Non-pigmented ciliary epithelial cell (primary cell): Measurements from ENCODE around the gene OLIG3.

Experiments
- DNase-seq: peaks from one replicate; pipeline ENCODE4 v3.0.0-alpha.2; 2010; ENCODE audit warnings: low read depth

The OLIG3 gene

DNA sequence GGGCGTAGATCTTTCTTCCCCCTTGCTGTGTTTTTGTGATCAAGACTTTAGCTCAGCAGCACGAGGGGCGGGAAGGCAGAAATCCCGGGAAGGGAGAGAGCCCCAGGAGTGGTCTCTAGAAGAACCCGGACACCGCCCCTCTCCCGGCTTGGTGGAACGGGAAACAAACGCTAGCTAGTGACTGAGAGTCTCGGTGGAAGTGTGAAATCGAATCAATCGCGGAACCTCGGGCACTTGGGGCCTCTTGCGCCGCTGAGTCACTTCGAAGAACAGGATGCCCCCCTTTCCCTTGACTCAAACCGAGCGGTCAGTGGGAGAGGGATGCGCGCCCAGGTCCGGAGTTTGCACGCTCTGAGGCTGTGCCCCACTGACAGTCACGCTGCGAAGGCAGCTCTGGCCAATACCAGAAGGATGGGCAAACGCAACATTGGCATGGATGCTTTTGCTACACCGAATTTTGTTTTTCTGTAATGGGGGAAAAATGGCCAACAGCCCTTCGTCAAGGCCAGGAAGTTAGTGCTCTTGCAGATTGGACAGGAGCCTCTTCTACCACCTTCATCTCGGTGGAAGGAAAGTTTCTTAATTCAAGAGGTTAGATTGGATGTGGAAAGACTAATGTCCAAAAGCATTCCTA lies 1.6 kb upstream of the OLIG3 start:
- DNase-seq = no peak

DNA sequence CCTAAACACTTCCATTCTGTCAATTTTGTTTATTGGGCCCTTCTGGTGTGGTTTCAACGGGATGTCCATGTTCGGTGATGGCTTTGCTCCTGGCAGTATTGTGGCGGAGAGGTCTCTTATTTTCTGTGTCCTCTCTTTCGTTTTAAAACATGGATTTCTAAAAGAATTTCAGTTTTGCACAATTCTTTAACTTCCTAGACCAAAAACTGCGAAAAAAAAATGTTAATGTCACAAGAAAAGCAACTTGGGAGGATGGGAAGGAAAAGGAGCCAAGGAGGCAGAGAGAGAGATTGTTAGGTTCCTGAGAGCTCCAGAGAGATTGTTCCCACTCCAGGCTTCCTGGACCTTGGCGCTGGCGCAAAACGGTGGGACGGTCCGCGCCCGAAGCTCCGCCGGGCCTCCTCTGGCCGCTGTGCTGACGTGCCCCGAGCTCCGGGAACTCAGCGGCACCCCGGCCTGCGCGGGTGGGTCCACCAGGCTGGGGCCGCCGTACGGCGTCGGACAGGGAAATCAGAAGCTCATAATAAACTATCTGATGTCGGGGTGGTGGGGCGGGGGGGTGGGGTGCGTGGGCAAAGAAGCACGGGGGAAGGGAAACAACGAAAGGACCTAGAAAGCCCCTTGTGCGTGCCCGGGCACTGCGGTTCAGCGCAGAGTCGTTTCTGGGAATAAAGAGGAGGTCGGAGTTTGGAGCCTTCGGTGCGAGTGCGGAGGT lies 951 bp upstream of the OLIG3 start:
- DNase-seq = no peak

DNA sequence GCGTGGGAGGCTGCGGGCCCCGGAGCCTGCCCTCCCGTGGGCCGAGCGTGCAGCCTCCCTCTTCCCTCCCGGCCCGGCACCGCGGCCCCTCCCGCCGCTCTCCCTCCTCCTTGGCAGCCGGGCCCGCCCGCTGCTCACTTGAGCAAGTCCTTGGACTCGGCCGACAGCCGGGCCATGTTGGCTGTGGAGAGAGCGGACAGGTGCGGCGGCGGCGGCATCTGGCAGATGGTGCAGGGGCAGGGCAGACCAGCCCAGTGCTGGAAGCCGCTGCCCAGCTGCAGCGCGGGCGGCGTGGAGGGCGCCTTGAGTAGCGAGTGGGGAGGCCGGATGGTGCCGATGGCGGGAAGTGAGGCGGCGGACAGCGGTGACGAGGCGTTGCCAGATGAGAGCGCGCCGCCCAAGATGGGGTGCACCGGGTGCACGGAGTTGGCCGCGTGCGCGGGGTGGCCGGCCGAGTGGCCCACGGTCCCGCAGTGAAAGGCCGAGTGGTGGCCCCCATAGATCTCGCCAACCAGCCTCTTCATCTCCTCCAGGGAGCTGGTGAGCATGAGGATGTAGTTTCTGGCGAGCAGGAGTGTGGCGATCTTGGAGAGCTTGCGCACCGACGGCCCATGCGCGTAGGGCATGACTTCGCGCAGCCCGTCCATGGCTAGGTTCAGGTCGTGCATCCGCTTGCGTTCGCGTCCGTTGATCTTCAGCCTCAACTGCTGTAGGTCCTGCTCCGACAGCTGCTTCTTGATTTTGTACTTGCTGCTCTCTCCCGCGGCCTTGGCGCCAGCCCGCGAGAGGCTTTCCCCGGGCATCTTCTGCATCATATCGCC lies 766 bp downstream of the OLIG3 start:
- DNase-seq = no peak

DNA sequence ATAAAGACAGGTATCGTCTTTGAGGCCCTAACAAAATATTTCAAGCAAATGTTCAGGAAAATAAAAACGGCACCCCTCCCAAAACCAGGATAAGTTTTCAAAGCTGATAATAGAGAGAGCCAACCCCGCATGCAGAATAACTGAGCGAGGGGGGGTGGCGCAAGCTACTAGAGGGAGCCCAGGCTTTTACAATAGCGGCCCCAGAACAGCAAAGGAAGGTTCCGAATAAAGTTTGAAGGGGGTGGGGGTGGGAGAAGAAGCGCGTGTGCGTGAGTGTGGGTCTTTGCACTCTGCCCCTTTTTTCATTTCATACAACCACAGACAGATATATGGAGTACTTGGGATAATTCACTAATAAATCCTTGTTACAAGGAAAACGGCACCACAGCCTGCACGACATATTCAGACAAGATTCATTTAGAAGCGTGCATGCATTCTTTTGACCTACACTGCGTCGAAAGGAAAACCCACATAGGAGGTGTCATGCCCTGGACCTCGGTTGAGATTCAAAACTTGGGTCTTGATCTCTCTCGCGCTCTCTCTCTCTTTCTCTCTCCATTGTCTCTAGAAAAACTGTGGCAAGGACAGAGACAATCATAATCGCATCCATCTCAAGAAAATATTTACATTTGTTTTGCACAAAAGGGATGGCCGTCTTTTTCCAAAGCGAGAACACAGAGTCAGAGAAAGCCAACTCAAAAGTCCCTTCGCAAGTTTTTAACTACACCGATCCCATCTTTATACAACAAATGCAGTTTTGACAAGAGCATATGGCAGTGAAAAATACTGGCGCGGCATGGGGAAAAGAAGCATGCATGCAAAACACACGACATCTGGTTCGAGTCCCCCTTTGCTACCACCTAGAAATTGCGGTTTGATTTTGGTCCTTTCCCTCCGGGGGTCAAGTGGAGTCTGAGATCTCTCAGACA lies 1.6 kb downstream of the OLIG3 start:
- no peak for DNase-seq

DNA sequence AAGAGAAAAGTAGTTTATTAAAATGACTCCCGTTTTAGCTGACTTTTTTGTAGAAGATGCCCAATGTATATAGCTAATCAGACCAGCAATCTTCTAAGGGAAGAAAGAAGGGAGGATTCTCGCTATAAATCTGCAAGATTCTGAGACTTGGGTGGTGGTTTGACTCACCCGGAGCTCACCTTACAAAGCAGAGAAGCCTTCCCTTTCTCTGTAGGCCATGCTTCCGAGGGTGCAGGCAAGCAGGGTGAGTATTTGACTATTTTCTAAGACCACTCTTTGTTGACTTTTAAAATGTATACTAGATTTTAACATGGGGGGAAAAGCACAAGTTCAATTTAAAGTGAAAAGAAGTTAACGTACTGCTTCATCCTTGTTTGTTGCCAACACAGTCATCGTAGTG lies 2.7 kb downstream of the OLIG3 start:
- no peak for DNase-seq

DNA sequence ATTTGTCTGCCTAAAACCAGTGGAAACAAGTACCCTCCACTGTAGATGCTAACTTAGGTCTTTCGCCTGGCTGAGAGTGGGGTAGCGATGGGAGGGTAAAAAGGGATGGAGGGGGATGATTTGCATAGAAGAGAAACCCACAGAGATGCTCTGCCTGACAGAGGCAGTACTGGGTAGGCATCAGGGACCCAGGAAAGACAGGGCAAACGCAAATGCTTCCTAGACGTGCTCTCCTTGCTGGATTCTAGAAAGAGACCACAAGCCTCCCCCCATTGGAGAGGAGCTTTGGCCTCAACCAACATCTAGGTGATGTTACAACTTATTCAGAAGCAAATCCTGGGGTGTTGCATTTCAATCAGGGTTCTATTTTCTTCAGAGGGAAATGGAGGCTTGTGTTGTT lies 3.2 kb downstream of the OLIG3 start:
- no peak for DNase-seq

DNA sequence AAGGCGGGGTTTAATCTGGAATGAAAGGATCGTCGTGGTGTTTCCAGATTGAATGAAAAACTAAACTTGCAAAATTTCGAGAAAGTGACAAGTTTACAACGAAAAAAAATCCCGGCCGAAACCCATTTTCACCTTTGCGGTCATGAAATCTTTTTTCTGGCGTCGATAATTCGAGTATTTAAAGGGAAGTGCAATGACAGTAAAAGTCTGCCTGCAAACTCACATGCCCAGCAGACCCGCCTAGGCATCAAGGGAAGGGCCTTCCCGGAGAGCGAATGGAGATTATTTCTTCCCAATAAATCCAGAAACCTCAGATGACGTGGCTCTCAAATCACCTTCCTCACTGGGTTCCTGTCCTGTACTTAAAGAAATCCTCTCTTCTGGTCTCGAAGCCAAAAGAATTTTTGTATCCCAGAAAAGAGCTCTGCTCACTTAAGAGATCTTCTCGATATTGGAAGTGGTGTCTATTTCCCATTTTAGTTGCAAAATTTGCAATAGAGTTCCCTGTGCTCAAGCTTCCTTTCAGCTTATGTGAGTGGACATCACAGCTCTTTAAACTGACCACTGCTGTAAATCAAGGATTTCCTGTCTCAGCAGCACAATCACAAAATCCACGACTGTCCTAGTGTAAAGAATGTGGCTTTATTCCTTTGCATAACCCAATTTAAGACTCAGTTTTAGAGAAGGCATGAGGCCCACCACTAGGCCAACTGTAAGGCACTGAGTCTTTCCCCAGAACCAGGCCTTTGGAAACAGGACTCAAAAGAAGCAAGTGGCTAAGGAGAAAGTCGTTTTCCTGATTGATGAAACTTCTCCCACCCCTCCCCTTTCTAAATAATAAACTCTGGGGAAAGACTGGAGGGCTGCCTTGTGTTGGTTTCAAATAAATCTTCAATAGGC lies 3.9 kb downstream of the OLIG3 start:
- no peak for DNase-seq

DNA sequence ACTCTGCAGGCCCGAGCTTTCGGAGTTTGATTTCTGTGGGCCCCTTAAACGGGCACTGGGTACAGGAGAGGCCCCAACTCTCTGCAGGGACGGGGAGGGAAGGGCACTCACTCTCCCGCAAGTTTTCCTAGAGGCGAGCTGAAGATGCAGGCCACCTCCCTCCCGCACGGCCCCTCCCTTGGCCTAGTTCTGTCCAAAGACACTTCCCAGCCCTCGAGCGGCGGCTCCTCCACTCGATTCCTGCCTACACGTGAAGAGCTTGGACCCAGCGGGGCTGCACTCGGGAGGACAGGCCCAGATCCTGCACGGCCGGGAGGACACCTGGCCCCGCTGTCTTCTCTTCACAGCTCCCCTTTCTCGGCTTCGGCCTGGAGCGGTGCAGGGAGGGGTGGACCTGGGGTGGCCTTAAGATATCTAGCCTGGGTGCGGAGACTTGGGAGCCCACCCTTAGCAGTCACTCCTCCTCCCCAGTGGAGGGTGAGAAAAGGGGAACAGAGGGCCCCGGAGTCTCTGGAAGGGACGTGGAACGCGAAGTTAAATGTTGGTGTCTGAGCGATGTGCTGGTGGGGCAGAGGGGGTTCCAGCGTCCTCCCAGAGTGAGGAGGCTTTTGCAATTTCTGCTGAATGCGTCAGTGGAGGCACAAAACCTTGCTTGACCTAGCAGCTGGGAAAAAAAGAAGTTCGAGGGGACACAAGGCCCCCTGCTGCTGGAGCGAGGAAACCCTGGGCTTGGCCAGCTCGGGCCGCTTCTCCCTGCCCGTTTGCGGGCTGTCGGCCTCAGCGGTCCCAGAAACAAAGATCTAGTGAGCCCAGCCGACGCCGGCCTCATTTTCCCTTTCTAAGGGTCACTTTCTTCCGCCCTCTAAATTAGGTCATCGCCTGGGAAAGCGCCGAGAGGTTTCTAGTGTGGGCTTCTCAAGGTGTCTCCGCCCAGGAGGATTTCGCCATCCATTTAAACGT lies 4.9 kb downstream of the OLIG3 start:
- DNase-seq = no peak

DNA sequence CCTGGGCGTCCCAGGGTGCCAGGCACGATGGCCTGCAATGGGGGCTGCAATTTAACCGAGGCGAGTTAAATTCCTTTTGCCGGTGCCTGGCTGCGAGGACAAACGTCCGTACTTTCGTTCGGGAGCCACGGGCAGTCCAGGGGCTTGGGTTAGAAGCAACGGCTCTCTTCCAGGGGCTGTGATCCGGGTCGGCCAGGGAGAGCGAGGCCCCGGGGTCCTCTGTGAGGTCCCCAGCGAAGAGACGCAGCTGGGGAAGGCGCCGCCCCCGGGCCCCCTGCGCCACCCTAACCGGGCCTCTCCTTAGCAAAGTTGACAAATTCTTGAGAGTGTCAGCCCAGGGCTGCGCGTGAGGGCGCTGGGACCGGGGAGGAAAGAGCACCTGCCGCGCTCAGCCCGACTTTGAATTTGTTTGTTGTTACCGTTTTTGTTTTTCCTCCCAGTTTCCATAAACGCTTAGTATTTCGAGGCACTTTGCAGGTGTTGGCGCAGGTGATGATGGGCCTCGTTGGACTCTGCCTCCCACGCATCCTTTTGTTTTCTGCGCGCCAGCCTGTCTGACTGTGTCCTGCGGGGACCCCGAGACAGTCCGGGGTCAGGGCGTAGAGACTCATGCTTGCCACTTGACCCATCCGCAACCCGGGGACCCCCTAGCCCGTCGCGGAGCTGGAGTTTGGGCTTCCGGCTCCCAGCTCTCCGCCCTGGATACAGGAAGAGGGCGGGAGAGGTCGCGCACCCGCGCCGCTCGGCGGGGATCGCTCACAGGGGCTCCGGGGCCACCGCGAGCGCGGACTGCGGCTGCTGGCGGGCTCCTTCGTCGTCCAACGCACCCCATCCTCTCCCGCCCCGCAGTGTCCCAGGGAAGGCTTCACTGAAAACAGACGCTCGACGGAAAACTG lies 5.8 kb downstream of the OLIG3 start:
- no peak for DNase-seq

DNA sequence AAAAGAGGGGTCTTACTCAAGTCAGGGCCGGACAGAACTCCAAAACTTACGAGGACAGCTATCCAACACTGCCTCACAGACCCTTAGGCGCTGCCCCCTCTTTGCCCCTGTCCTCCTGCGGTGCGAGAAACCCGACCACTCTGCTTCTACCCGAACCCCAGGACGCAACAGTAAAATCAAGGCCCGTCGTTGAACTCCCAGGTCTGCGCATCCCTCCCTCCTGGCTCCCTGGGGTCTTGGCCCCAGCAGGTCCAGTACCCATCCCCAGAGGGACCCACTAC lies 6.4 kb downstream of the OLIG3 start:
- no peak for DNase-seq

DNA sequence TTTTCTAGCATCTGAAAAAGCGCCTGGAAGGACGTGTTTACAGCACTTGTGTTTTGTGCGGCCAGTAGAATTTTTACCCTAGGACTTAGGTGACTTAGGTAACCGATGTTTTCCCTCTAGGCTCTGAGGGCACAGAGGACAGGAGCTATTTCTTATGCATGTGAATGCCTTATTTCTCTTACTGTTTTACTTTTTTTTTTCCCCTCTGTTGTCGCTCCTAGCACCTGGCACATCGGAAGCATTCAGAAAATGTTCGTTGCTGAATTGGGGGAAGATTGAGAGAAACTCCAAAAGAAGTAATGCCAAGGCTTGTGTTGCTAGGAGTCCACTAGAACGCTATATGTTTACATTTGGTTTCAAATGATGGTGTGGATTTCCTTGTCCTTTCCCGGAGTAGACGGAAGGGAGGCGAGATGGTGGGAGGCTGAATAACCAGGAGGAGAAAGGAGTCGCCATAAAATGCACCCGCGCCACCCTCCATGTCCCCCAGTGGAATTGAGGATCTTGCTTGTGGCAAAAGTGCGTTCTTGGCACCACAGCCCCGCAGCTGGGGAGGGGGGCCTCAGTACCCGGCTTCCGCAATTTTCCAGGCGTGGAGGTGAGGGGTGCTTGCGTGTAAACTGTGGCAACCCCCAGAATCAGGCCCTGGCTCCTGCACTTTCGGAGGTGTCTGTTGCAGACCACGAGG lies 6.9 kb downstream of the OLIG3 start:
- no peak for DNase-seq

DNA sequence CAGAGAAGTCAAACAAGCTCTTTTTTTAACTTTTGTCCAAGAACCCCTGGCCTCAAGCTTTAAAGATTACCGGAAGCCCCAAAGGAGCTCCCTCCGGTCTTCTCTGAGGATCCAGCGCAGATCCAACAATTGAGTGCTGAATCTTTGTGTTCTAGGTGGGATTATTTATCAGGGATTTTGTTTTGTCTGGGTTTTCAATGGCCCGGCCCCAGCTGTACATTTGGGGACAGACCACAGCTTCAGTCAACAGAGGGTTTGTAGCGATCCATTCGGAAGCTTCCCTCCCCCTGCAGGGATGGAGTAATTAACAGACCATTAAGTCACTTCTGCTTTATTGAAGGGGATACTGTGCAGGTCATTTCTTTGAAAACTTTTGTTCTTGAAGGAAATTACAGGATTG lies 7.8 kb downstream of the OLIG3 start:
- DNase-seq = no peak

DNA sequence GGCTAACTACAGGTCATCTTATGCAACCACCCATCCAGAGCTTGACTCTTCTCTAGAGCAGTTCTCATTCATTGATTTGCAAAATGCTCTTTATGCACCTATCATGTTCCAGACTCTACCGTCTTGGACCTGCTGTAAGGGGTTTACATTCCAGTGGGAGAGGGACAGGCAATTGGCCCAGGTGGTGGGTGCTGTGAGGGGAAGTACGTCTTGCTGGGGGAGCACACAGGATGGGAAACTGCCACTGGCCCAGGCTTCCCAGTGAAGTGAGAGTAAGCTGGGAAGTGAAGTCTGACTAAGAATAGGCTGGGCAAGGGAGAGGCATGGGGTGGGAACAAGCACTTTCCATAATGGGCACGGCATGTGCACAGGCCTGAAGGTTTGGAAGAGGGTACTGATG lies 13.8 kb downstream of the OLIG3 start:
- no peak for DNase-seq

DNA sequence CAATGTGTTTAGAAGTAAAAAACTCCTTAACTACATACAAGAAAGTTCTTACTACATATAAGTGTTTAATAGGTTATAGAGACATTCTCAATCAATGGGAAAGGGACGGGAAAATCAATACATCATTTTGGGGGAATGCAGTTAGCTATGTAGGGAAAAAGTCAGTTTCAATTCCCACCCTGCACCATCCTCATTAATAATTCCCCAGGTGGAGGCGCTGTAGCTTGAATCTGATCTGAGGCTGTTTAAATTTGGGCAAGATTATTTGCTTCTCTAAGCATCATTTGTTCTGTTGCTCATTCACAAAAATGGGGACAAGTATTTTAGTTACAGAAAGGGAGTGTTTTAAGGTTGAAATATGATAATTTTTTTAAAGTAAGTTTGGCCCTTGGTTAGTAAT lies 19.1 kb downstream of the OLIG3 start:
- no peak for DNase-seq

DNA sequence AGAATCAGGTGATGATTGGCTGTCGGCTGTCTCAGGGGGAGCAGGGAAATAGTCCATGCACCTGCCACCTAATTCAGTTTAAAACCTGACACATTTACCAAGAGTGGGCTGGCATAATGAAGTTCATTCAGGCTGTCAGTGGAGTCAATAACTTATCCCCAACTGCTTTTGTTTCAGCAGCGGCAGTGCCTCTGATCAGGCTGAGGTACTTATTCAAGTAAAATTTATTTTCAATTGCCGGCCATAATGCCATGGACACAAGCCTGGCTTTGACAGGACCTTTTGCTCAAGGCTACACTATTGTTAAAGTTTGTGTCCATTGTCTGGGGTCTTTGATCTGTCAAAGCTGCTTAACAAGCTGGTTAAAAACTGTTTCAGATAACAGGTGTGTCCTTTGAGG lies 20.6 kb downstream of the OLIG3 start:
- DNase-seq = no peak

DNA sequence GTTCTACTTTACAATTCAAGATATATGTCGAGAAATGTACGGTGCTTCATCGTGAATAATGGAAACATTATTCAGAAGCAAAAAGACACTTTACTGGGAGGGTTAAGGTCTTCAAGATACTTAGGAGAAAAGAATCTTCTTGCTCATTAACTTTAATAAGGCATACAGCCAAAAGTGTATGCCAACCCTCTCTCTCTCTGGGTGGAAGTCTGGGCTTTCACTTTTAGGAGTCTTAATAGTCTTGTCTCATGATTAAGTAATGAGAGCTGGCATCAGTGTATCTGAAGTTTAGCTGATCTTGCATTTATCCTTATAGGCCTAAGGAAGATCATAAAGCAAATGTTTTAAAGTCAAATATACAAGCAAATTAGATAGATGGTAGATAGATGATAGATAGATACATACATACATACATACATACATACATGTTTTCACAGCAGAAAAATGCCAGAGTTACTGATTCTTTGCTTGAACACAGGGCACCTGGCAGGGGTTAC lies 21.5 kb downstream of the OLIG3 start:
- no peak for DNase-seq

DNA sequence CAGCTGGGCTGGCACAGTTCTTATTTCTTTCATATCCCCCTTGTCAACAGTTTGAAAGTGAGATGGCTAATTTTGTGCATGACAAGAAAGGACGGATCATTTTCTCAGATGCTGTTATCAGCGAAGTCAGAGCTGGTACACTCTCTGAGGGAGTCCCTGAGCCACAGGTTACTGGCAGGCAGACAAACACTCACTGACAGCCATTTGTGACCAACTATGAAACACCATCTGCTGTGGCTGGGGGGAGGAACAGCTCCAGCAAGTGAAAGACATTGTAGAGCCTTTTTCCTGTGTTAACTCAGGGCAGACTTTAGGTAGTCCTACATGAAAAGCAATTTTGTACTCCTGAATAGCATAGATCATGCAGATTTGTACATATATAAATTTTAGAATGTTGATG lies 22.2 kb downstream of the OLIG3 start:
- no peak for DNase-seq

DNA sequence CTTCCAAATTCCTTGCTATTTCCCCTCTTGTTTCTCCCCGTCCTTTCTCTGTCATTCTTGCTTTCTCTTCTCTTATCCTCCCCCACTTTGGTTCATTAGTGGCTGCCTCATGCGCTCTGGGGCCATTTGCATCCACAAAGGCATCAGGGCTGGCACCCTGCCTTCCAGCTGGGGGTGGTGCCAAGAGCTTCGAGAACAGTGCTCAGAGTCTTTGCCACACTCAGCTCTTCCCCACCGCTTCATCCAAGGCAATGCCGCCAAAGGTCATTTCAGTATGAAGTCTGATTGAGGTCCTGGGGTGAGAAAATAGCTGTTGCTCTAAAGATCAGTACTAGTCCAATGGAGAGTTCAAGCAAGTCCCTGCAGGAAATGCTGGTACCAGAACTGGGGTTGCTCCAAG lies 22.7 kb downstream of the OLIG3 start:
- DNase-seq = no peak
